M059J (cell line): ENCODE results near the gene GTPBP2. TPM values are rescaled to one million over a fixed set of nuclear protein-coding genes. Genes with fewer than 3 reads are reported as not detected.
"Not testable (repeated sequence)": the region's sequence is repeated elsewhere in the genome, so short reads cannot be mapped to it uniquely, and the experiment has no call there.

ENCODE experiments used
- DNase-seq: peaks from one replicate; pipeline ENCODE4 v3.0.0-alpha.2; 2012; ENCODE audit warnings: low read depth
- total RNA-seq: library from RNA; depleted of rRNA; stranded (reverse); fragments of >200 nt; shearing (Covaris generic); gene quantifications from 2 replicates; pipeline ENCODE4 v1.2.3, GENCODE V29; 2014

The GTPBP2 gene
- total RNA-seq, 1 experiment from 2014 or later, result 81.1 TPM

GRCh38 chr6:43662948-43663347, 33.9 kb upstream of the GTPBP2 start:
- not testable (repeated sequence) for DNase-seq

- DNase-seq, result no peak
These were observed 29.1 kb upstream of the GTPBP2 start for GRCh38 chr6:43658161-43658560.

GRCh38 chr6:43657221-43657802, 28.2 kb upstream of the GTPBP2 start:
- DNase-seq, result no peak

GRCh38 chr6:43652822-43653221, 23.8 kb upstream of the GTPBP2 start:
- DNase-seq, result not testable (repeated sequence)

- DNase-seq, result no peak
These were observed 19.2 kb upstream of the GTPBP2 start for GRCh38 chr6:43648248-43648647.

- no peak for DNase-seq
These were observed 18.5 kb upstream of the GTPBP2 start for GRCh38 chr6:43647613-43648012.

GRCh38 chr6:43645613-43645964, 16.5 kb upstream of the GTPBP2 start:
- DNase-seq, result no peak

- peak; percentile 70 for DNase-seq
These were observed 16.0 kb upstream of the GTPBP2 start, which contains the start of gene RSPH9 for GRCh38 chr6:43644940-43645612. TSS of gene RSPH9 (plus strand) at chr6:43645036. CDS start at chr6:43645099, 63 bp downstream.

GRCh38 chr6:43639984-43640800, 11.1 kb upstream of the GTPBP2 start:
- no peak for DNase-seq

GRCh38 chr6:43636308-43636659, 7.2 kb upstream of the GTPBP2 start:
- DNase-seq, result no peak

- DNase-seq, result peak; percentile 81
These were observed 6.6 kb upstream of the GTPBP2 start, which contains the start of gene MAD2L1BP for GRCh38 chr6:43635387-43636307. TSS of gene MAD2L1BP (plus strand) at chr6:43635840. CDS start at chr6:43635876, 36 bp downstream.

- DNase-seq, result no peak
These were observed 5.7 kb upstream of the GTPBP2 start for GRCh38 chr6:43634702-43635303.

GRCh38 chr6:43633002-43633401, 3.9 kb upstream of the GTPBP2 start:
- DNase-seq, result peak; percentile 41

- no peak for DNase-seq
These were observed 2.0 kb upstream of the GTPBP2 start for GRCh38 chr6:43630980-43631619.

GRCh38 chr6:43629505-43630300, 639 bp upstream of the GTPBP2 start:
- DNase-seq, result peak; percentile 99

GRCh38 chr6:43628393-43629103, 516 bp downstream of the GTPBP2 start:
- peak; percentile 77 for DNase-seq

- DNase-seq, result peak; percentile 99
These were observed 1.8 kb downstream of the GTPBP2 start for GRCh38 chr6:43627008-43627825.

GRCh38 chr6:43625393-43625992, 3.6 kb downstream of the GTPBP2 start:
- DNase-seq, result no peak
